A549 treated with Mapracorat at 1 μM for 4 hours (cell line): ENCODE results near the gene C19orf12. TPM values are rescaled to one million over a fixed set of nuclear protein-coding genes. Genes with fewer than 3 reads are reported as not detected.

ENCODE experiments used
- total RNA-seq: library from RNA; stranded (reverse); fragments of 200-300 nt; extraction: Qiagen RNA extraction; gene quantifications from 5 replicates; pipeline ENCODE4 v1.2.3, GENCODE V29; 2022

C19orf12 gene
- 39.7 to 52.7 TPM (median 49.9 TPM) in 5 replicates for total RNA-seq

GRCh38 chr19:29714953-29715700 lies at the start of gene C19orf12:
Gene C19orf12, minus strand, starts transcription at chr19:29715261. Its CDS starts 6,848 bp downstream, at chr19:29708413.

DNA sequence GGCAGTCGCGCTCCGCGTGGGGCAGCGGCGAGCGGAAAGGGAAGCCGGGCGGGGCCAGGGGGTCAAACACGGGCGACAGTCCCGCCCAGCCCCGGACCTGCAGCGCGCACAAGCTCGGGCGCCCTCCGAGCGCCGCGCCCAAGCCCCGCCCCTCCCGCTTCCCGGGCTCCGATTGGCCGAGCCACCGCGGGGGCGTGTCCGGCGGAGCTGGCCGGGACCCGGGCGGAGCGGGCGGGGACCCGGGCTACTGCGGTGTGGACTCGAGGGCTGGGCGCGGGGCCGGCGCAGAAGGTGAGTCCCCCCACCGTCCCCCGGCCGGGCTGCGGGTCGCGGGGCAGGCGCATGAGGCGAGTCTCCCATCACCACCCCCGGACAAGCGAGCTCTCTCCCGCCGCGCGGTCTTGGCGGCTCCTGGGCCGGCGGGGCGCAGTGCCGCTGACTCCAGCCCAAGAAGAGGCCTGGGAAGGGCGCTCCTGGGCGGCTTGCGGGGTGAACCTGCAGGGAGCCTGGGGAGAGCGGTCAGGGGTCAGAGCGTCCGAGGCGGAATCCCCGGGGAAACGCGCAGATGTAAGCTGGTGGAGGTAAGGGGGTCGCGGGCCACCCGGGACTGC lies 49.7 kb downstream of the C19orf12 start, which contains the start of gene PLEKHF1:
TSS of gene PLEKHF1 (plus strand) at position 247 of the 611 bp plus-strand sequence. CDS start 8,379 bp downstream, outside the sequence.

Other genes with a start within 250 kb of the C19orf12 start
- not detected in 5 replicates for gene VSTM2B, start 189.3 kb downstream of the C19orf12 start, total RNA-seq
- 184 to 228 TPM (median 195 TPM) in 5 replicates for gene POP4, start 109.0 kb downstream of the C19orf12 start, total RNA-seq
- 7.0 to 9.1 TPM (median 8.0 TPM) in 5 replicates for gene PLEKHF1, start 49.8 kb downstream of the C19orf12 start, total RNA-seq
- gene CCNE1, start 96.7 kb upstream of the C19orf12 start, total RNA-seq: 23.4 to 27.5 TPM (median 24.5 TPM) in 5 replicates
- 86.2 to 102 TPM (median 89.4 TPM) in 5 replicates for gene URI1, start 227.0 kb upstream of the C19orf12 start, total RNA-seq